Measurements from ENCODE around the gene CALR.

DNA sequence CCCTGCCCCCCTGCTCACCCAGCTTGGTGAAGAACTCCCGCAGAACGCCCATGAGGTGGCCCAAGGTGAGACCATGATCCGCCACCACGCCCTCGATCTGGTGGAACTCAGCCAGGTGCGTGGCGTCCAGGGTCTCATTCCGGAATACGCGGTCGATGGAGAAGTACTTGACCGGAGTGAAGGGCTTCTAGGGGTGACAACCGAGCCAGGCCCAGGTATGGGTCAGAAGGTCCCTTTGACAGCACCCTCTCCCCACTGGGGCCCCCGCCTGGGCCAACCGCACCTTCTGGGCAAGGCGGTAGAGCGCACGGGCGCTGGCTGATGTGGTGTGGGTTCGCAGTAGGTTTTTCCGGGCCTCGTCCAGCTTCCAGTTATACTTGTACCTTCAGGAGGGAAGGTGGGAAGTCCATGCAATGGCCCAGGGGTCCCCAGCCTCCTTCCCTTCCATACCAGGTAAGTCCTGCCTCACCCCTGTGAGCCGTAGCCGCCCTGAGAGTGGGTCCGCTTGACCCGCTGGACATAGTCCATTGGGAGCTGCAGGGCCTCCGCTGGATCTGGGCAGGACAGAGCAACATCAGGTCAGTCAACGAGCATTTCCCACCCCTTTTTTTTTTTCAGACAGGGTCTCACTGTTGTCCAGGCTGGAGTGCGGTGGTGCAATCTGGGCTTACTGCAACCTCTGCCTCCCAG lies 13.6 kb upstream of the CALR start:
- TF ChIP-seq, protein P1, sequence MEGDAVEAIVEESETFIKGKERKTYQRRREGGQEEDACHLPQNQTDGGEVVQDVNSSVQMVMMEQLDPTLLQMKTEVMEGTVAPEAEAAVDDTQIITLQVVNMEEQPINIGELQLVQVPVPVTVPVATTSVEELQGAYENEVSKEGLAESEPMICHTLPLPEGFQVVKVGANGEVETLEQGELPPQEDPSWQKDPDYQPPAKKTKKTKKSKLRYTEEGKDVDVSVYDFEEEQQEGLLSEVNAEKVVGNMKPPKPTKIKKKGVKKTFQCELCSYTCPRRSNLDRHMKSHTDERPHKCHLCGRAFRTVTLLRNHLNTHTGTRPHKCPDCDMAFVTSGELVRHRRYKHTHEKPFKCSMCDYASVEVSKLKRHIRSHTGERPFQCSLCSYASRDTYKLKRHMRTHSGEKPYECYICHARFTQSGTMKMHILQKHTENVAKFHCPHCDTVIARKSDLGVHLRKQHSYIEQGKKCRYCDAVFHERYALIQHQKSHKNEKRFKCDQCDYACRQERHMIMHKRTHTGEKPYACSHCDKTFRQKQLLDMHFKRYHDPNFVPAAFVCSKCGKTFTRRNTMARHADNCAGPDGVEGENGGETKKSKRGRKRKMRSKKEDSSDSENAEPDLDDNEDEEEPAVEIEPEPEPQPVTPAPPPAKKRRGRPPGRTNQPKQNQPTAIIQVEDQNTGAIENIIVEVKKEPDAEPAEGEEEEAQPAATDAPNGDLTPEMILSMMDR (IDR thresholded peaks at IDR 0.05): no peak
- TF ChIP-seq POLR2A (IDR thresholded peaks at IDR 0.05): no peak
